Parathyroid adenoma (tissue), 2 donors: ENCODE results near the gene FOXC2.

Experiments used
- H2AFZ ChIP-seq: fragments of 300-600 bp; sonication (generic); one replicate; pipeline ENCODE4 v1.7.0; 2017; ENCODE audit warnings: antibody characterized with exemption, mild to moderate bottlenecking
- H3K27ac ChIP-seq: fragments of 300-600 bp; sonication (generic); one replicate; pipeline ENCODE4 v1.7.0; 2017
- H3K27me3 ChIP-seq: fragments of 300-600 bp; sonication (generic); one replicate; pipeline ENCODE4 v1.7.0; 2017; ENCODE audit warnings: low read length; ENCODE audit not compliant: control insufficient read depth, insufficient read depth
- H3K36me3 ChIP-seq: fragments of 300-600 bp; sonication (generic); one replicate; pipeline ENCODE4 v1.7.0; 2017; ENCODE audit warnings: low read length; ENCODE audit not compliant: control insufficient read depth, insufficient read depth
- H3K4me1 ChIP-seq: fragments of 300-600 bp; sonication (generic); one replicate; pipeline ENCODE4 v1.7.0; 2017; ENCODE audit warnings: control low read depth
- H3K4me2 ChIP-seq: fragments of 300-600 bp; sonication (generic); one replicate; pipeline ENCODE4 v1.7.0; 2017; ENCODE audit warnings: low read length
- H3K4me3 ChIP-seq: fragments of 300-600 bp; sonication (generic); one replicate; pipeline ENCODE4 v1.7.0; 2017; ENCODE audit warnings: low read depth, low read length
- H3K79me2 ChIP-seq: fragments of 300-600 bp; sonication (generic); one replicate; pipeline ENCODE4 v1.7.0; 2017; ENCODE audit warnings: control low read depth
- H3K9ac ChIP-seq: fragments of 300-600 bp; sonication (generic); one replicate; pipeline ENCODE4 v1.7.0; 2017; ENCODE audit warnings: mild to moderate bottlenecking
- H3K9me3 ChIP-seq: fragments of 300-600 bp; sonication (generic); one replicate; pipeline ENCODE4 v1.7.0; 2017; ENCODE audit warnings: low read length; ENCODE audit not compliant: control insufficient read depth
- CTCF ChIP-seq: fragments of 300-600 bp; sonication (generic); IDR thresholded peaks from one replicate; pipeline ENCODE4 v1.7.0; 2017; ENCODE audit warnings: antibody characterized with exemption, mild to moderate bottlenecking
- donor health status: primary hyperparathyroidism.

Gene FOXC2

GRCh38 chr16:86553356-86553755 lies 13.3 kb upstream of the FOXC2 start:
- Histone ChIP-seq H2AFZ (no peak overlapping the region), H3K79me2 (no peaks in the 10 kb centered on the region), H3K4me2 (no peak overlapping the region), H3K4me3 (no peak overlapping the region), H3K27me3 (no peaks in the 10 kb centered on the region), H3K36me3 (no peaks in the 10 kb centered on the region), H3K9ac (no peak overlapping the region), H3K4me1 (no peaks in the 10 kb centered on the region), H3K9me3 (no peaks in the 10 kb centered on the region), H3K27ac (no peak overlapping the region)
- TF ChIP-seq CTCF = no peak

DNA sequence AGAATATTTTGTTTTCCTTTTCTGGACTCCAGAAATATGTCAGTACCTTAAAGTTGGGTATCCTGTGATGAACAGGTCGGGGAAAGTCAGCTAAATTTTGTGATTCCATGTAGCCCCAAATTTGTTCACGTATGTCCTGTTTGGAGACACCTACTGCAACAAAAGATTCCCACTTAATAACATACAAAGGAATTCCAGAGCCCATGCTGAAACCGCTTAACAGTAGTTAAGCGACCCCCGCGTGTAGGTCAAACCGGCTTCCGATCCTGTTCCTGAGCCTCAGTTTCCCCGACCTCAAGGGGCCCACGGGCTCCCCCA lies 12.1 kb upstream of the FOXC2 start:
- Histone ChIP-seq H2AFZ (peak overlapping the region; percentile 90), H3K4me3 (peak overlapping the region; percentile 82), H3K9me3 (no peaks in the 10 kb centered on the region), H3K4me2 (peak overlapping the region; percentile 73), H3K36me3 (no peaks in the 10 kb centered on the region), H3K27ac (peak overlapping the region; percentile 58), H3K4me1 (no peaks in the 10 kb centered on the region), H3K27me3 (no peaks in the 10 kb centered on the region), H3K79me2 (no peaks in the 10 kb centered on the region), H3K9ac (peak overlapping the region; percentile 40)
- no peak for TF ChIP-seq CTCF

DNA sequence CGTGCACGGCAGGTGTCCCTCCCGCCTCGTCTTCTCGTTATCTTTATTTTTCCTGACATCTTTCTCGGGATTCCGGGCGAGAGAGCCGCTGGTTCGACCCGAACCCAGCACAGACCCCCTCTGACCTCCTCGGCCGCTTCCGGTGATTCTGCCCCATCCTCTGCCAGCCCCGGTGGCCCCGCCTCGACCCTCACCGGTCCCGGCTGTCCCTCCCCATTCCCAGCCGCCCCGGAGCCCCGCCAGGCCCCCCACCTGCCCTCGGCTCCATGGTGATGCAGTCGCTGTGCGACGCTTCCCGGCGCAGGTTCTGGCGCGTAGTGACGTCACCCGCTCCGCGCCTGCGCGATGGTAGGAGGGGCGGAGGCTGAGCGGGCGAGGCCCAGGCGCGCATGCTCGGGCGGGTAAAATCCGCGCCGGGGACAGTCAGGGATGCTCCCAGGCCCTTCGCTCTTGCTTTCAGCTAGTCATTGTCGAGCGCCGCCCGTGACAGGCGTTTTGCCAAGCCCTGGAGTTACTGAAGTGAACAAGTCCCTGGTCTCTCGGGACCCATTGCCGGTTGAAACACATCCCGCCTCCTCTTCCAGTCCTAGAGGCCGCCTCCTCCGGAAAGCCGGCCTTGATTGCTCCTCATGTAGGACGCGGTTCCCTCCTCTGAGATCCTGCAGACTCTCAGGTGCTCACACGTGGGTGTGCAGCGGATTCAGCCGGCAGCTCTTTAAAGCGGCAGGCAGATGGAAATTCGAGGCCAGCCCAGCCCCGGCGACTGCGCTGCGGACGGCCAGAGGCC lies 11.5 kb upstream of the FOXC2 start, which contains the start of gene MTHFSD:
Gene MTHFSD (minus strand): TSS at position 319 of the 787 bp plus-strand sequence. CDS start 51 bp downstream, at position 268.
- Histone ChIP-seq H3K27me3 (no peaks in the 10 kb centered on the region), H3K9me3 (no peaks in the 10 kb centered on the region), H2AFZ (peak within 1 kb of the TSS; percentile 90), H3K4me1 (no peaks in the 10 kb centered on the region), H3K4me2 (peak within 1 kb of the TSS; percentile 73), H3K4me3 (peak within 1 kb of the TSS; percentile 82), H3K79me2 (no peaks in the 10 kb centered on the region), H3K36me3 (no peaks in the 10 kb centered on the region), H3K9ac (peak within 1 kb of the TSS; percentile 40), H3K27ac (peak within 1 kb of the TSS; percentile 58)
- no peak for TF ChIP-seq CTCF

GRCh38 chr16:86555704-86556075 lies 10.9 kb upstream of the FOXC2 start:
- peak overlapping the region; percentile 73 for H3K4me2 ChIP-seq
- no peaks in the 10 kb centered on the region for H3K27me3 ChIP-seq
- peak overlapping the region; percentile 82 for H3K4me3 ChIP-seq
- no peaks in the 10 kb centered on the region for H3K79me2 ChIP-seq
- no peaks in the 10 kb centered on the region for H3K4me1 ChIP-seq
- no peaks in the 10 kb centered on the region for H3K36me3 ChIP-seq
- peak overlapping the region; percentile 90 for H2AFZ ChIP-seq
- no peak overlapping the region for H3K9ac ChIP-seq
- H3K9me3 ChIP-seq = no peaks in the 10 kb centered on the region
- peak overlapping the region; percentile 58 for H3K27ac ChIP-seq
- no peak for TF ChIP-seq CTCF

- H3K4me3 ChIP-seq = no peak overlapping the region
- H2AFZ ChIP-seq = peak overlapping the region; percentile 33
- no peak overlapping the region for H3K4me2 ChIP-seq
- no peaks in the 10 kb centered on the region for H3K27me3 ChIP-seq
- no peak overlapping the region for H3K27ac ChIP-seq
- H3K79me2 ChIP-seq = no peaks in the 10 kb centered on the region
- no peak for TF ChIP-seq CTCF
- H3K4me1 ChIP-seq = no peaks in the 10 kb centered on the region
- no peak overlapping the region for H3K9ac ChIP-seq
- H3K9me3 ChIP-seq = no peaks in the 10 kb centered on the region
- no peaks in the 10 kb centered on the region for H3K36me3 ChIP-seq
Measured at GRCh38 chr16:86556576-86556975, 10.1 kb upstream of the FOXC2 start.
